Bronchial epithelial cell (primary cell): ENCODE data around the gene NDP. TPM values are rescaled to one million over a fixed set of nuclear protein-coding genes. Genes with fewer than 3 reads are reported as not detected.
A peak's percentile ranks its signal among the peaks of the same experiment; 100 is the strongest.

Source experiments
- DNase-seq: peaks from one replicate; pipeline ENCODE4 v3.0.0-alpha.2; 2010; ENCODE audit warnings: low read depth
- FAIRE-seq: peaks from 2 replicates; lab custom pipeline; 2011; peaks lifted over from hg19 to GRCh38; lab: Jason Lieb, UNC
- H3K27me3 ChIP-seq: 2 replicates; pipeline ENCODE4 v1.5.1; 2011; ENCODE audit warnings: low read length; ENCODE audit not compliant: control insufficient read depth, insufficient read depth
- H3K36me3 ChIP-seq: 2 replicates; pipeline ENCODE4 v1.5.1; 2011; ENCODE audit warnings: low read length; ENCODE audit not compliant: control insufficient read depth, insufficient read depth
- H3K4me3 ChIP-seq: 2 replicates; pipeline ENCODE4 v1.5.1; 2011; ENCODE audit warnings: mild to moderate bottlenecking, low read depth, low read length, control low read depth
- CTCF ChIP-seq: IDR thresholded peaks from 2 replicates; pipeline ENCODE4 v1.5.1; 2011; ENCODE audit warnings: mild to moderate bottlenecking, moderate library complexity, low read length, control low read depth, inconsistent platforms; ENCODE audit not compliant: insufficient read depth, severe bottlenecking
- total RNA-seq: library from RNA; depleted of rRNA; stranded (reverse); fragments of >200 nt; gene quantifications from 2 replicates; pipeline ENCODE4 v1.2.1, GENCODE V29; 2014

NDP gene
- total RNA-seq, 1 donor from 2014 or later, result not detected

DNA sequence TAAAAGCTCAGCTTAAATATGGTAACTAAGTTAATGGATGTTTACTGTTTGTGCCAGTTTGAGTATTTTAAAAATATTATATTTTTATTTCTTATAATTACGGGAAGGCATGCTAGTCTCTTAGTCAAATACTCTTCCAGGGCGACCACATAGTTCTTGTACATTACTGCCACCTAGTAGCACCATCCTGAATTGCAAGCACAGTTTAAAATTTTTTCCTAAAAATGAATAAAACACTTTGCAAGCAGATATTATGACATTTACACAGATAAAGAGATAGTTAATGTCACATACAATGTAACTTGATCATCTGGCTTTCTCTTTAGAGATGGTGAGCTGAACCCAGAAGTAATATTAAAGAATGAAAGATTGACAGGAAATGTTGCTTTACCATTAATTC is 11.5 kb downstream of the NDP start:
- H3K36me3 ChIP-seq, result no peaks in the 10 kb centered on the region
- H3K4me3 ChIP-seq, result no peak overlapping the region
- no peaks in the 10 kb centered on the region for H3K27me3 ChIP-seq
- no peak for TF ChIP-seq CTCF
- no peak for DNase-seq
- no peak for FAIRE-seq

DNA sequence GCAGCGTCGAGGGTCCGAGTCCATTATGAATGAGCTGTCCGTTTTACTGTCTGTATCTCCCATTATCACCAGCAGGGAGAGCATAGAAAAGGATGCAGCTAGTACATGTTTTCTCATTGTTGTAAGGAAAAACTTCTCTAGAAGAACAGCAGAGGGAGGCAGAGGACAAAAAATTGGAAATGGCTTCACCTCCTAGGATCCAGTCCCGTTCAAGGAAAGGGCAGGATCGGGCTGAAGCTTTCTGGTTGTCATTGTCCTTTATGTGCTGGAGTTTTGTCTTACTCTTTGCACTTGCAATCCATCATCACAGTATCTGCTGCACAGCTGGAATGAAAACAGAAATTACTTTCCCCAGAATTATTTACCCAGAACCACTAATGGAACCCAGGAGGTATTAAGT is 14.7 kb downstream of the NDP start:
- Histone ChIP-seq H3K4me3 (no peak overlapping the region), H3K36me3 (no peaks in the 10 kb centered on the region), H3K27me3 (no peaks in the 10 kb centered on the region)
- DNase-seq (peak; percentile 77), FAIRE-seq (peak; percentile 96)
- peak; percentile 64 for TF ChIP-seq CTCF

GRCh38 chrX:43956034-43956433 is 17.2 kb downstream of the NDP start:
- no peak overlapping the region for H3K4me3 ChIP-seq
- FAIRE-seq (no peak), DNase-seq (peak; percentile 18)
- H3K27me3 ChIP-seq, result no peaks in the 10 kb centered on the region
- no peak for TF ChIP-seq CTCF
- H3K36me3 ChIP-seq, result no peaks in the 10 kb centered on the region

- Histone ChIP-seq H3K27me3 (no peaks in the 10 kb centered on the region), H3K36me3 (no peaks in the 10 kb centered on the region), H3K4me3 (no peak overlapping the region)
- TF ChIP-seq CTCF, result no peak
- DNase-seq, result no peak
- no peak for FAIRE-seq
These were observed 20.0 kb downstream of the NDP start for GRCh38 chrX:43953218-43953617.

DNA sequence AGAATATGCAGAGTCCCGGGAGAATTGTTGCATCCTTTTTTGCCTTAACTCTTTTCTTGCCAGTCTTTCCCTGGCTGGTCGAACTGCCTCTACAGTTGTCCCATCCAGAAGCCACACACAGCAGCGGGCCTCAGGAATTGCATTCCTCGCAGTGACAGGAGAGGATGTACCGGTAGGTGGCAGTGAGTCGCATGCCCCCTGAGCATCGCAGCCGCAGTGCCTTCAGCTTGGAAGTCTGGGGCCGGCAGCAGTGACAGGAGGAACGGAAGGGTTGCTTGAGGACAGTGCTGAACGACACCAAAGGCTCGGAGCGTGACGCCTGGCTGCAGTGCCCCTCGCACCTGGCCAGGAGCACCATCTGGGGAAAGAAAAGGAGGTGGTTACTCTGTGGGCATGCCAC is 23.5 kb downstream of the NDP start:
- Histone ChIP-seq H3K27me3 (no peaks in the 10 kb centered on the region), H3K4me3 (no peak overlapping the region), H3K36me3 (no peaks in the 10 kb centered on the region)
- peak; percentile 65 for TF ChIP-seq CTCF
- DNase-seq, result no peak
- no peak for FAIRE-seq

GRCh38 chrX:43940816-43941474 is 32.2 kb downstream of the NDP start:
- FAIRE-seq (no peak), DNase-seq (peak; percentile 59)
- Histone ChIP-seq H3K27me3 (no peaks in the 10 kb centered on the region), H3K36me3 (no peaks in the 10 kb centered on the region), H3K4me3 (no peak overlapping the region)
- TF ChIP-seq CTCF, result no peak
